Fibroblast of villous mesenchyme (primary cell): ENCODE data around the gene UCKL1. TPM values are rescaled to one million over a fixed set of nuclear protein-coding genes. Genes with fewer than 3 reads are reported as not detected.

Experiments
- DNase-seq: peaks from one replicate; pipeline ENCODE4 v3.0.0-alpha.2; 2010; ENCODE audit warnings: low read depth
- H3K4me3 ChIP-seq: 2 replicates; pipeline ENCODE4 v1.5.1; 2011; ENCODE audit warnings: low read depth, mild to moderate bottlenecking, low read length
- total RNA-seq: library from RNA; depleted of rRNA; stranded (reverse); fragments of >200 nt; gene quantifications from 2 replicates; pipeline ENCODE4 v1.2.3, GENCODE V29; 2012
- TF ChIP-seq, protein P1 (sequence below): IDR thresholded peaks from 2 replicates; pipeline ENCODE4 v1.5.1; 2012; ENCODE audit warnings: low read depth, mild to moderate bottlenecking, low read length; ENCODE audit not compliant: insufficient read depth

UCKL1 gene
- total RNA-seq, 1 donor = 25.0 TPM

DNA sequence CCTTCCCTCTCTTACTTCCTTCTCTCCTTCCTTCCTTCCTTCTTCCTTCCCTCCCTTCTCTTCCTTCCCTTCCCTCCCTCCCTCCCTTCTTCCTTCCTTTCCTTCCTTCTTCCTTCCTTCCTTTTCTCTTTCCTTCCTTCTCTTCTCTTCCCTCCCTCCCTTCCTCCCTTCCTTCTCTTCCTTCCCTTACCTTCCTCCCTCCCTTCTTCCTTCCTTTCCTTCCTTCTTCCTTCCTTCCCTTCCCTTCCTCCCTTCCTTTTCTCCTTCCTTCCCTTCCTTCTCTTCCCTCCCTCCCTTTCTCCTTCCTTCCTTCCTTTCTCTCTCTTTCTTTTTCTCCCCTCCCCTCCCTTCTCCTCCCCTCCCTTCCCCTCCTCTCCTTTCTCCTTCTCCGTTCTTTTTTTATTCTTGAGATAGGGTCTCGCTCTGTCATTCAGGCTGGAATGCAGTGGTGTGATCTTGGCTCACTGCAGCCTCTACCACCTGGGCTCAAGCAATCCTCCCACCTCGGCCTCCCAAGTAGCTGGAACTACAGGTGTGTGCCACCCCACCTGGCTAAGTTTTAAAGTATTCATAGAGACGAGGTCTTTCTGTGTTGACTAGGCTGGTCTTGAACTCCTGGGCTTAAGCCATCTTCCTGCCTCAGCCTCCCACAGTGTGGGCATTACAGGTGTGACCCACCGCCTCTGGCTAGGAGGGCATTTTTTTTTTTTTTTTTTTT lies 14.7 kb upstream of the UCKL1 start:
- H3K4me3 ChIP-seq = no peak overlapping the region
- TF ChIP-seq, protein P1, sequence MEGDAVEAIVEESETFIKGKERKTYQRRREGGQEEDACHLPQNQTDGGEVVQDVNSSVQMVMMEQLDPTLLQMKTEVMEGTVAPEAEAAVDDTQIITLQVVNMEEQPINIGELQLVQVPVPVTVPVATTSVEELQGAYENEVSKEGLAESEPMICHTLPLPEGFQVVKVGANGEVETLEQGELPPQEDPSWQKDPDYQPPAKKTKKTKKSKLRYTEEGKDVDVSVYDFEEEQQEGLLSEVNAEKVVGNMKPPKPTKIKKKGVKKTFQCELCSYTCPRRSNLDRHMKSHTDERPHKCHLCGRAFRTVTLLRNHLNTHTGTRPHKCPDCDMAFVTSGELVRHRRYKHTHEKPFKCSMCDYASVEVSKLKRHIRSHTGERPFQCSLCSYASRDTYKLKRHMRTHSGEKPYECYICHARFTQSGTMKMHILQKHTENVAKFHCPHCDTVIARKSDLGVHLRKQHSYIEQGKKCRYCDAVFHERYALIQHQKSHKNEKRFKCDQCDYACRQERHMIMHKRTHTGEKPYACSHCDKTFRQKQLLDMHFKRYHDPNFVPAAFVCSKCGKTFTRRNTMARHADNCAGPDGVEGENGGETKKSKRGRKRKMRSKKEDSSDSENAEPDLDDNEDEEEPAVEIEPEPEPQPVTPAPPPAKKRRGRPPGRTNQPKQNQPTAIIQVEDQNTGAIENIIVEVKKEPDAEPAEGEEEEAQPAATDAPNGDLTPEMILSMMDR = no peak
- no peak for DNase-seq

DNA sequence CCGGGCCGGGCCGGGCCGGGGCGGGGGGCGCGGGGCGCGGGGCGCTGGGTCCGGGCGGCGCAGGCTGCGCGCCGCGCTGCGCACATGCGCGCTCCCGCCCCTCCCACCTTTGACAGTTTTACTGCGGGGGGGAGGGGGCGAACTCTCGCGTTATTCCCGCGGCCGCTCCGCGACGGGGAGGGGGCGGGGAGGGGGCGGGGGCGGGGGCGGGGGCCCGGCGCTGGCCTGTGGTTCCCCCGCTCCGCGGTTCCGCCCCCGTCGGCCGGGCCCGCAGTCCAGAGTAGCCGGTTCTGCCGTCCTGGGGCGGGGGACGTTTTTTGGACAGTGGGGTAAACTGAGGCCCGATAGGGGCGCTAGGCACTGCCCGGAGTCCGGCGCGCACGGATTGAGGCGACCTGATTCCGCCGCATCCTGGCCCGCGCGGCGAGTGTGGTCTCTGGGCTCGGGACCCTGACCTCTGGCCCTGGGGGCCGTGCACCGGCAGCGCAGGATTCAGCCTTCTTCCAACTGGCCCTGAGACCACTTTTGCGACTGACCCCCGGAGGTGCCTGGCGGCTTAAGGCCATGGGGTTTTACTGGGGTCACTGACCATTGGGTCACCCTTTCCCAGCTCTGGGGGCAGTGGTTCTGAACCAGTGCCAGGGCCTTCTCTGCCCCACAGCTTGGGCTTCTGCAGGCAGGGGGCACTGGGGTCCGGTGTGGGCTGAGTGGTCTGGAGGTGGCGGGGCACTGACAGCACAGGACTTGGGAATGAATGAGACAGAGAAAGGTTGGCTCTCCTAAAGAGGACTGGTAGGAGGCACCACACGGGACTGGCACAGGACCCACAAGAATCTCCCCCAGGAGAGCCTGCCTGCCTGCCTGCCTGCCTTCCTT lies 13.9 kb upstream of the UCKL1 start, which contains the start of gene ZNF512B:
Gene ZNF512B, minus strand, starts transcription at position 93 of the 876 bp plus-strand sequence. CDS start 1,980 bp downstream, outside the sequence.
- DNase-seq = peak; percentile 65
- H3K4me3 ChIP-seq = peak within 1 kb of the TSS; percentile 68
- TF ChIP-seq, protein P1 = no peak

DNA sequence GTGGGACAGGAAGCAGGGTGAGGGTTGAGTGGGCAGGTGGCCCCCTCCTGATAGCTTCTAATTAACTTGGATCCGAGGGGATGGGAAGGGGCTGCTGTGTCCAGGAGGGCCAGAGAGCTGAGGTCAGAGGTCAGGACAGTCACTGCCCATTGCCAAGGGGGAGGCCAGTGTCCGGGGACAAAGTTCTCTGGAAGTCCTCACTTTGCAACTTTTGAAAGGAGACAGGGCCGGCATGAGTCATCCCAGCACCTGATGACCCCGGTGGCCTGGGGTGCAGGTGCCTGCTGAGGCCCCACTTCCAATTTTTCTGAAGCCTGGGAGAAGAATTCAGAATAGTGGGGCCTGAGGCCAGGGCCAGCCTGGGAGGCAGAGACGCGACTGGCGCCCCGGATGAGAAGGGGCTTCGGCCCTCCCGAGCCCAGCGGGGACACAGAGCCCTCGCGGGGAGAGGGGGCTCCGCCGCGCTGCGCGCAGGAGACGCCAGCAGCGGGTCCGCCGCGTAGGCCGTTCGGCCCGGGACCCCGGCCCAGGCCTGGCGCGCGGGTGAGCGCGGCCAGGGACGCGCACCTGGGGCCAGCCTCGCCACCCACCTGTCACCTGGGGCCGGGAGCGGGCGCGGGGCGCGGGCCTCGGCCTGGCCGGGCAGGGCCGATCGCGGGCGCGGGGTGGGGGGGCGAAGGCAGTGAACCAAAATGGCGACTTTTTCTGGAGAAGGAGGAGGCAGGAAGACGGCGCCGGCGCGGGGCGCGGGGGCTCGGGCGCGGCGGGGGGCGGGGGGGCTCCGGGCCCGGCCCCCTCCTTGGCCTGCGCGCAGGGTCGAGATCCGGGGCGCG lies 12.9 kb upstream of the UCKL1 start:
- peak overlapping the region; percentile 68 for H3K4me3 ChIP-seq
- no peak for DNase-seq
- TF ChIP-seq, protein P1 = no peak

DNA sequence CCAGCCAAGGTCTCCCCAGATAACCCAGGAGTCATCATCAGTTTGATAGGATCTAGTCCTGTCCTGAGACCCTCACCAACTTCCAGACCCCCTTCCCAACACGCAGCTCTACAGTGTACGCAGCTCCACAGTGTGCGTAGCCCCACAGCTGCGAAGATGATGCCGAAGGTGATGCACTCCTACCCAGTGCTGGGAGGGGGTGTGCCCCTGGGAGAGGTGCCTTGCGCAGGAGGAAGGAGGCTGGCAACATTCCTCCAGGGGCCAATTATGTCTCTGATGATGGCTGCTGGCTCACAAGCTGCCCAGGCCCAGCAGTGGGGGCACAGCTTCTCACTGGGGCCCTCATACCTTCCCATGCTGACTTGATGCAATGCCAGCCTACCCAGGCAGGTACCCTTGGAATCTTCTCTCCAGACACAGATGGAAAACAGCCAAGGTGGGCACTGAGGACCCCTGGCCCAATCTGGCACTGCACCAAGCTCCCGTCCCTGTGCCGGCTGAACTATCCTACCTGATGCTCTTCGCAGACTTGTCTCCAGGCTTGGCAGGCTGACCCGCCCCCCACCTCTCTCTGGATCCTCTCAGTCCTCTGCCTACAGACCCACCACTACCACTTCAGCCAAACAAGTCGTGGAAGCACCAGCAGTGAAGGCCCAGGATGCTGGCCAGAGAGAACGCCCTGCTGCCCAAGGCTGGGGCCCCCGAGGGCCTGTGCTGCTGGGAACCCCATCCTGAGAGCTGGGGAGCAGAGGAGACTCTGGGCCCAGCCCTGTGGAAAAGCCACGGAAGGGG lies 12.1 kb upstream of the UCKL1 start:
- peak overlapping the region; percentile 68 for H3K4me3 ChIP-seq

DNA sequence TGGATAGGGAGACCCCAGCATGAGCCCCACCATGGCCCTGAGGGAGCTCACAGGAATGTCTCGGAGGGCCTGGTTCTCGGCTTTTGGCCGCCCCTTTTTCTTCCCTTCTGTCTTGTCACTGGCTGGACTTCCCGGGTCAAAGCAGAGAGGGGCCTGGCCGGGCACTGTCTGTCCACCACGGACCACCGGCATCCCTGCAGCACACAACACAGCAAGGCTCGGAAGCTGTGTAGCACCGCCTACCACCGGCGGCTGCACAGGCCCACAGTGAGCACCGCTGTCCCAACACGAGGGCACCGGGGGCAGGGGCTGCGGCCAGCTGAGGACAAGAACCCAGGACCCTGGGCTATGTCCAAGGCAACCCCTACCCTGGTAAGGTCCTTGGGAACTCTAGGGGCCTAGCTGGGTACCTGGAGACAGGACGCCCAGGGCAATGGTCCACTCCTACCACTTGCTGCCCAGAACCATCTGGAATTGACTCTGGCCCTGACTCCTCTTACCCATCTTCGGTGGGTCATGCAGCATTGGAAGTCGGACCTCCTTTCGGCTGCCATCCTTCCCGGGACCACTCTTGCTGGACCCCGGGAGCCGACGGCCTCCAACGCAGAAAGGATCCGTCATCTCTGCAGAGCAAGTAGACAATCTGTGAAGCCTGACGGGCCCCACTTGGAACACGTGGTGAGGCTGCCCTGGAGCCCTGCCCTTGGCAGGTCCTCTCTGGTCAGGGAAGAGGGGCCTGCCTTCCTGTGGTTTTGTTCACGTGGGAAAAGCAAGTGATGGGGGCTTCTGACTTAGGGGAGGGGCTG lies 11.3 kb upstream of the UCKL1 start:
- no peak for DNase-seq
- H3K4me3 ChIP-seq = no peak overlapping the region
- TF ChIP-seq, protein P1 = no peak

More for the DNA sequence above, 12.1 kb upstream of the UCKL1 start:
- DNase-seq = no peak
- TF ChIP-seq, protein P1 = no peak
